Measurements from ENCODE around the gene CASP8AP2.

DNA sequence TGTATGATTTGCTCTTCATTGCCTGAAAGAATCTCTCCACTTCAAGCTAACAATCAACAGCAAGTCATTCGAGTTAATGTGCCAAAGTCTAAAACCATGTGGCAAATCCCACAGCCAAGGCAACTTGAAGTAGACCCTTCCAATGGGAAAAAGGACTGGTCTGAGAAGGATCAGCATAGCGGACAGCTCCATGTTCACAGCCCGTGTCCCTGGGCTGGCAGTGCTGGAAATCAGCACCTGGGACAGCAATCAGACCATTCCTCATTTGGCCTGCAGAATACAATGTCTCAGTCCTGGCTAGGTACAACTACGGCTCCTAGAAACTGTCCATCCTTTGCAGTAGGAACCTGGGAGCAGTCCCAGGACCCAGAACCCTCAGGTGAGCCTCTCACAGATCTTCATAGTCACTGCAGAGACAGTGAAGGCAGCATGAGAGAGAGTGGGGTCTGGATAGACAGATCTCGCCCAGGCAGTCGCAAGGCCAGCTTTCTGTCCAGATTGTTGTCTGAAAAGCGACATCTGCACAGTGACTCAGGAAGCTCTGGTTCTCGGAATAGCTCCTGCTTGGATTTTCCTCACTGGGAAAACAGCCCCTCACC lies 65.7 kb downstream of the CASP8AP2 start:
- TF ChIP-seq, protein P1, sequence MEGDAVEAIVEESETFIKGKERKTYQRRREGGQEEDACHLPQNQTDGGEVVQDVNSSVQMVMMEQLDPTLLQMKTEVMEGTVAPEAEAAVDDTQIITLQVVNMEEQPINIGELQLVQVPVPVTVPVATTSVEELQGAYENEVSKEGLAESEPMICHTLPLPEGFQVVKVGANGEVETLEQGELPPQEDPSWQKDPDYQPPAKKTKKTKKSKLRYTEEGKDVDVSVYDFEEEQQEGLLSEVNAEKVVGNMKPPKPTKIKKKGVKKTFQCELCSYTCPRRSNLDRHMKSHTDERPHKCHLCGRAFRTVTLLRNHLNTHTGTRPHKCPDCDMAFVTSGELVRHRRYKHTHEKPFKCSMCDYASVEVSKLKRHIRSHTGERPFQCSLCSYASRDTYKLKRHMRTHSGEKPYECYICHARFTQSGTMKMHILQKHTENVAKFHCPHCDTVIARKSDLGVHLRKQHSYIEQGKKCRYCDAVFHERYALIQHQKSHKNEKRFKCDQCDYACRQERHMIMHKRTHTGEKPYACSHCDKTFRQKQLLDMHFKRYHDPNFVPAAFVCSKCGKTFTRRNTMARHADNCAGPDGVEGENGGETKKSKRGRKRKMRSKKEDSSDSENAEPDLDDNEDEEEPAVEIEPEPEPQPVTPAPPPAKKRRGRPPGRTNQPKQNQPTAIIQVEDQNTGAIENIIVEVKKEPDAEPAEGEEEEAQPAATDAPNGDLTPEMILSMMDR (conservative IDR thresholded peaks at IDR 0.05; ENCODE audit: low read length), result no peak
- no peak for TF ChIP-seq EZH2phosphoT487 (IDR thresholded peaks at IDR 0.05; ENCODE audit: borderline replicate concordance)

Measured in Loucy (cell line).